GM23338 (cell line): ENCODE data around the gene ENTPD3.

ENCODE experiments used
- CREB1 ChIP-seq: fragments of 250-450 bp; sonication (Bioruptor Pico); IDR thresholded peaks from 2 replicates; pipeline ENCODE4 v1.5.0; 2020; ENCODE audit warnings: low read depth, mild to moderate bottlenecking, moderate library complexity
- EZH2 ChIP-seq: fragments of 200-600 bp; sonication (generic); IDR thresholded peaks from one replicate; pipeline ENCODE4 v1.8.0; 2017; ENCODE audit warnings: antibody characterized with exemption, mild to moderate bottlenecking, low read depth; ENCODE audit not compliant: unreplicated experiment
- EZH2phosphoT487 ChIP-seq: fragments of 200-600 bp; sonication (generic); IDR thresholded peaks from one replicate; pipeline ENCODE4 v1.8.1; 2018; ENCODE audit warnings: antibody characterized with exemption; ENCODE audit not compliant: unreplicated experiment
- JUNB ChIP-seq: IDR thresholded peaks from one replicate; pipeline ENCODE4 v1.6.1; 2016; ENCODE audit warnings: antibody characterized with exemption; ENCODE audit not compliant: unreplicated experiment
- NANOG ChIP-seq: IDR thresholded peaks from 2 replicates; pipeline ENCODE4 v1.6.1; 2016; ENCODE audit warnings: antibody characterized with exemption, borderline replicate concordance
- POLR2AphosphoS5 ChIP-seq: IDR thresholded peaks from 2 replicates; pipeline ENCODE4 v1.6.1; 2016; ENCODE audit warnings: antibody characterized with exemption, low read depth
- ZNF114 ChIP-seq: fragments of 250-450 bp; sonication (Bioruptor Pico); IDR thresholded peaks from 2 replicates; pipeline ENCODE4 v1.5.0; 2020; ENCODE audit warnings: mild to moderate bottlenecking, moderate library complexity
- ZNF331 ChIP-seq: fragments of 250-450 bp; sonication (Bioruptor Pico); IDR thresholded peaks from 2 replicates; pipeline ENCODE4 v1.5.0; 2020; ENCODE audit warnings: low read depth, mild to moderate bottlenecking, moderate library complexity
- TF ChIP-seq, protein P1 (sequence below): IDR thresholded peaks from one replicate; pipeline ENCODE4 v1.6.1; 2018; ENCODE audit warnings: antibody characterized with exemption; ENCODE audit not compliant: unreplicated experiment
- TF ChIP-seq, protein P2 (sequence below), 2 experiments: fragments of 200-600 bp in 1 of 2; sonication (generic) in 1 of 2; conservative IDR thresholded peaks; 2 replicates each; pipeline versions ENCODE4 v1.5.1 to v1.6.1; 2016 to 2017; ENCODE audit warnings: antibody characterized with exemption in 2 of 2, low read depth in 2 of 2, mild to moderate bottlenecking in 2 of 2, moderate library complexity in 1 of 2

DNA sequence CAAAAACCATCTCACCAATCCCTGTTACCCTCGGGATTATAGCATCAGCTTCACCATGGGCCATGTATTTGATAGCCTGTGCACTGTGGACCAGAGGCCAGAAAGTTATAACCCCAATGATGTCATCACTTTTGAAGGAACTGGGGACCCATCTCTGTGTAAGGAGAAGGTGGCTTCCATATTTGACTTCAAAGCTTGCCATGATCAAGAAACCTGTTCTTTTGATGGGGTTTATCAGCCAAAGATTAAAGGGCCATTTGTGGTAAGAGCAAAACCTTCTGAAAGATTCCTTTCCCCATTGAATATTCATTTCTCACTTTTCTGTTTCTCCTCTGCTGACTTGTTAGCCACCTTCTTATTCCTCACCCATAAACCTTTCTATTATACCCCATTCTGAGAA, 35.9 kb downstream of the ENTPD3 start:
- TF ChIP-seq, protein P1, sequence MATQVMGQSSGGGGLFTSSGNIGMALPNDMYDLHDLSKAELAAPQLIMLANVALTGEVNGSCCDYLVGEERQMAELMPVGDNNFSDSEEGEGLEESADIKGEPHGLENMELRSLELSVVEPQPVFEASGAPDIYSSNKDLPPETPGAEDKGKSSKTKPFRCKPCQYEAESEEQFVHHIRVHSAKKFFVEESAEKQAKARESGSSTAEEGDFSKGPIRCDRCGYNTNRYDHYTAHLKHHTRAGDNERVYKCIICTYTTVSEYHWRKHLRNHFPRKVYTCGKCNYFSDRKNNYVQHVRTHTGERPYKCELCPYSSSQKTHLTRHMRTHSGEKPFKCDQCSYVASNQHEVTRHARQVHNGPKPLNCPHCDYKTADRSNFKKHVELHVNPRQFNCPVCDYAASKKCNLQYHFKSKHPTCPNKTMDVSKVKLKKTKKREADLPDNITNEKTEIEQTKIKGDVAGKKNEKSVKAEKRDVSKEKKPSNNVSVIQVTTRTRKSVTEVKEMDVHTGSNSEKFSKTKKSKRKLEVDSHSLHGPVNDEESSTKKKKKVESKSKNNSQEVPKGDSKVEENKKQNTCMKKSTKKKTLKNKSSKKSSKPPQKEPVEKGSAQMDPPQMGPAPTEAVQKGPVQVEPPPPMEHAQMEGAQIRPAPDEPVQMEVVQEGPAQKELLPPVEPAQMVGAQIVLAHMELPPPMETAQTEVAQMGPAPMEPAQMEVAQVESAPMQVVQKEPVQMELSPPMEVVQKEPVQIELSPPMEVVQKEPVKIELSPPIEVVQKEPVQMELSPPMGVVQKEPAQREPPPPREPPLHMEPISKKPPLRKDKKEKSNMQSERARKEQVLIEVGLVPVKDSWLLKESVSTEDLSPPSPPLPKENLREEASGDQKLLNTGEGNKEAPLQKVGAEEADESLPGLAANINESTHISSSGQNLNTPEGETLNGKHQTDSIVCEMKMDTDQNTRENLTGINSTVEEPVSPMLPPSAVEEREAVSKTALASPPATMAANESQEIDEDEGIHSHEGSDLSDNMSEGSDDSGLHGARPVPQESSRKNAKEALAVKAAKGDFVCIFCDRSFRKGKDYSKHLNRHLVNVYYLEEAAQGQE, result no peak
- TF ChIP-seq, protein P2, sequence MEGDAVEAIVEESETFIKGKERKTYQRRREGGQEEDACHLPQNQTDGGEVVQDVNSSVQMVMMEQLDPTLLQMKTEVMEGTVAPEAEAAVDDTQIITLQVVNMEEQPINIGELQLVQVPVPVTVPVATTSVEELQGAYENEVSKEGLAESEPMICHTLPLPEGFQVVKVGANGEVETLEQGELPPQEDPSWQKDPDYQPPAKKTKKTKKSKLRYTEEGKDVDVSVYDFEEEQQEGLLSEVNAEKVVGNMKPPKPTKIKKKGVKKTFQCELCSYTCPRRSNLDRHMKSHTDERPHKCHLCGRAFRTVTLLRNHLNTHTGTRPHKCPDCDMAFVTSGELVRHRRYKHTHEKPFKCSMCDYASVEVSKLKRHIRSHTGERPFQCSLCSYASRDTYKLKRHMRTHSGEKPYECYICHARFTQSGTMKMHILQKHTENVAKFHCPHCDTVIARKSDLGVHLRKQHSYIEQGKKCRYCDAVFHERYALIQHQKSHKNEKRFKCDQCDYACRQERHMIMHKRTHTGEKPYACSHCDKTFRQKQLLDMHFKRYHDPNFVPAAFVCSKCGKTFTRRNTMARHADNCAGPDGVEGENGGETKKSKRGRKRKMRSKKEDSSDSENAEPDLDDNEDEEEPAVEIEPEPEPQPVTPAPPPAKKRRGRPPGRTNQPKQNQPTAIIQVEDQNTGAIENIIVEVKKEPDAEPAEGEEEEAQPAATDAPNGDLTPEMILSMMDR (conservative IDR thresholded peaks at IDR 0.05; ENCODE audit: low read depth in 2 of 2), result no peak
- TF ChIP-seq CREB1 (CRISPR knock-in tag) (no peak), JUNB (no peak), EZH2phosphoT487 (no peak), POLR2AphosphoS5 (no peak), EZH2 (no peak), ZNF114 (CRISPR knock-in tag) (no peak), ZNF331 (CRISPR knock-in tag) (no peak), NANOG (no peak)
